Inflammatory macrophage (primary cell): ENCODE data around the gene E2F1.

ENCODE experiments used
- DNase-seq, 2 donors: peaks; one replicate each; pipeline ENCODE4 v3.0.0-alpha.2; 2020 to 2022
- total RNA-seq, 18 experiments: gene quantifications; one replicate each; lab custom pipeline; 2026; ENCODE audit warnings: mixed read lengths in 6 of 18, inconsistent platforms in 2 of 18; lab: John Stamatoyannopoulos, UW

Gene E2F1, protein sequence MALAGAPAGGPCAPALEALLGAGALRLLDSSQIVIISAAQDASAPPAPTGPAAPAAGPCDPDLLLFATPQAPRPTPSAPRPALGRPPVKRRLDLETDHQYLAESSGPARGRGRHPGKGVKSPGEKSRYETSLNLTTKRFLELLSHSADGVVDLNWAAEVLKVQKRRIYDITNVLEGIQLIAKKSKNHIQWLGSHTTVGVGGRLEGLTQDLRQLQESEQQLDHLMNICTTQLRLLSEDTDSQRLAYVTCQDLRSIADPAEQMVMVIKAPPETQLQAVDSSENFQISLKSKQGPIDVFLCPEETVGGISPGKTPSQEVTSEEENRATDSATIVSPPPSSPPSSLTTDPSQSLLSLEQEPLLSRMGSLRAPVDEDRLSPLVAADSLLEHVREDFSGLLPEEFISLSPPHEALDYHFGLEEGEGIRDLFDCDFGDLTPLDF
- 4.7 to 22.2 (median 17.2) reads per million in 18 experiments for total RNA-seq

DNA sequence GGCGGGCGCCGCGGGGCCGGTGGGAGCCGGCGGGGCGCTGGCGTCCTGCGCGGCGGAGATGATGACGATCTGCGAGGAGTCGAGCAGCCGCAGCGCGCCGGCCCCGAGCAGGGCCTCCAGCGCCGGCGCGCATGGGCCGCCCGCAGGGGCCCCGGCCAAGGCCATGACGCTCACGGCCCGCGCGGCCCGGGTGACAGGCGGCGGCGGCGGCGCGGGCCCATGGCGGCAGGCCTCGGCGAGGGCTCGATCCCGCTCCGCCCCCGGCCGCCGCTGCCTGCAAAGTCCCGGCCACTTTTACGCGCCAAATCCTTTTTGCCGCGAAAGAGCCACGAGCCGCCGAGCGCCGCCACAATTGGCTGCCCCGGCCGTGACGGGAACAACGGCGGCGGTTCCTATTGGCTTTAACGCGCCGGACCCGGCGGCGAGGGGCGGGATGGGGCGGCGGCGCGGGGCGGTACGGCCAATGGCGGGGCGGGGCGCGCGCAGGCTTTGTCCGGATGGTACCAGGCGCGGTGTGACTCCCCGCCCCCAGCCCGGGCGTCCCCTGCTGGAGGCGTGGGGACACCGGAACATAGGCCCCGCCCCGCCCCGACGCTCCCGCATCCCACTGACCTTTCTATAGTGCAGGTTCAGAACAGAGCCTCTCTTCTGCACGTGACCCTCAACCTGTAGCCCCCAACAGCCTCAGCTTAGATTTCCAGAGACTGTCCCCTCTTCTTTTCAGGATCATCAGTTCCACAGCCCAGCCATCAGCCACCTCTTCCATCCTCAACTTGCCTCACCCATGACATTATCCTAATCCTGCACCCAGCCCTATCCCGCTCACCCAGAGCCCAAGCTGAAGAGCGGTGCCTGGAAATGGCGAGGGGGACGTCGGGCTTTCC, at the start of gene E2F1:
Gene E2F1 (minus strand): TSS at position 286 of the 884 bp plus-strand sequence. CDS start 121 bp downstream, at position 165.
- peak; percentile 95 to 96 for DNase-seq

DNA sequence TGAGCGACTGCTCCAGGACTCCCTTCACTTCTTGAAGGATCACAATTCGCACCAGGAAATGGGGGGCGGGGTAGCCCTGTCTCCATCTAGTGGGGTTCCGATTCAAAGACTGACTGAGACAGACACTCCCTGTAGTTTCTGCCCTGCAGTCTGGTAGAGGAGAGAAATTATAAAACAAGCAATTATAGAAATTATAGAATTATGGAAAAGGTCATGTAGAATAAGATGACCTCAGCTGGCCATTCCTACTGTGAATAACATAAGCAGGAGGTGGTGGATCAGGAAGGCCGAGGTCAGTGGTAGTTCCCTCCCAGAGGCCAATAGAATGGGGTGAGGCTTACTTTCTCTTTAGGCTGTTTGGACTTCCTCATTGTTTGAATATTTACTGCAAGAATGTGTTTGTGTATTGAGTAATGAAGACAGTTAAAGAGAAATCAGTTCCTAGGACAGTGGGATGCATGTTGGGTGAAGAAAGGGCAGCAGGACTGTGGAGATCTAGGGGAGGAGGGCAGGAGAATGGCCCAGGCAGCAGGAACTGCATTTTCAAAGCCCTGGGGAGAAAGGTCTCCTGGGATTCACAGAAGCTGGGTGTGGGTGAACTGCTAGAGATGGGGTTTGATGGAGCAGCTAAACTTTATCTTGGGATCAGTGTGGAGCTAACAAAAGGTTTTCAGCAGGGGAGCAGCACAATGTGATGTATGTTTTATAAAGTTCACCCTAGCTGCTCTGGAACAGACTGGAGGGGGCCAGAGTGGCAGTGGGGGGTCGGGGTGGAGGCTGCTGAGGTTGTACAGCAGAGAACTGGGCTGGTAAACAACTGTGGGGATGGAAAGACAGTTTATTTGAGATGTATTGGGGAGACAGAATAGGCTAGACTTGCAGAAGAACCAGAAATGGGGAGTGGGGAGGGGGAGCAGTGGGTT, 47.7 kb upstream of the E2F1 start:
- peak; percentile 88 to 91 for DNase-seq

DNA sequence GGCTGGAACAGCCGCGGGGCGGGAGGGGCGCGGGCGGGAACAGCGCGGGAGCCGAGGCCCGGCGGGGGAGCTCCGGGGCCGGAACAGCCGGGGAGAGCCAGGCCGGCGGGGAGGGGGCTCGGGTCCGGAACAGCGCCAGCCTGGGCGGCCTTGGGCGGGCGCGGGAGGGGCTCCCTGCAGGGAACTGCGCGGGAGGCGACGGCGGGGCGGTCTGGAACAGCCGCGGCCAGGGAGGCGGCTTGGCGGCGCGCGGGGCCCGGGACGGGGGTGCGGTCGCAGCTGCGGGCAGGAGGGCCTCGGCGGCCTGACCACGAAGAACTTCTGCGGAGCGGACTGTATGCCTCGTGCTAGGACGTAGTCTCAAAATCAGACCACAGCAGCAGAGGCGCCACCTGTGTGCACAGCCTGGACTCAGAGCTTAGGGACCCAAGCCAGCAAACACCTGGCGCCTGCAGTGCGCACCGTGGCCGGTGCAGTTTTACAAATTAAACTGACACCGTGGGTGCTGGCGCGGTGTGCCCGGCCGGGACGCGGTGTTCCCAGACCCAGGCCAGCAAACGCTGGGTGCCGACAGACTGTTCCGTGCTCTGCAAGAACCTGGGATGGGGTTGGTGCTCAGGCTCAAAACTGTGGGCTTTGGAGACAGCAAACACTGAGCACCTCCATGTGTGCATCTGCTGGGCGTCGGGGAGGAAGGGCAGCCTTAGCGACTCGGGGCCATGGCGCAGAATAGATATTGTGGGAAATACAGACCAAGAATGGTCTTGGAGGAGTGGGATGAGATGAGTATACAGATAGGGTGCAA, 46.2 kb upstream of the E2F1 start:
- DNase-seq = no peak

DNA sequence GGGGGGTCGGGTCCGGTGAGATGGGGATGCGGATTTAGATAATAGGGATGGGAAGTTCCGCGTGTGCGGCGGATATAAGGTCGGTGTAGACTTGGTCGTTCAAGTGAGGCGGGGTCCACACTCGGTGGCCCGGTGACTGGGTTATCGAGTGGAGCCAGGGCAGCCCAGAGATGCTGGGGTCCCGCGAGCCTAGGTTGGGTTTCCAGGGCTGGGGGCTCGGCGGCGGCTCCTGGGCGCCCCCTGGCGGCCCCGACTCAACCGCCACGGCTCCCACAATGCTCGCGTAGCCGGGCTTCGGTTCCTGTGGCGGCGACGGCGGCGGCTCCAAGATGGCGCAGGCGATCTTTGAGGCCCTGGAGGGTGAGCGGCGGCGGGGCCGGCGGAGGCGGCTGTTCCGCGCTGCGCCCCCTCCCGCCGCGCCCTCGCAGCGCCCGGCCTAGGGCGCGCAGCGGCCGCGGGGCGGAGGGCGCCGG, 45.5 kb upstream of the E2F1 start, which contains the start of gene ZNF341:
Gene ZNF341 (plus strand): TSS at position 304 of the 473 bp plus-strand sequence. CDS start 26 bp downstream, at position 330.
- peak; percentile 85 to 89 for DNase-seq

DNA sequence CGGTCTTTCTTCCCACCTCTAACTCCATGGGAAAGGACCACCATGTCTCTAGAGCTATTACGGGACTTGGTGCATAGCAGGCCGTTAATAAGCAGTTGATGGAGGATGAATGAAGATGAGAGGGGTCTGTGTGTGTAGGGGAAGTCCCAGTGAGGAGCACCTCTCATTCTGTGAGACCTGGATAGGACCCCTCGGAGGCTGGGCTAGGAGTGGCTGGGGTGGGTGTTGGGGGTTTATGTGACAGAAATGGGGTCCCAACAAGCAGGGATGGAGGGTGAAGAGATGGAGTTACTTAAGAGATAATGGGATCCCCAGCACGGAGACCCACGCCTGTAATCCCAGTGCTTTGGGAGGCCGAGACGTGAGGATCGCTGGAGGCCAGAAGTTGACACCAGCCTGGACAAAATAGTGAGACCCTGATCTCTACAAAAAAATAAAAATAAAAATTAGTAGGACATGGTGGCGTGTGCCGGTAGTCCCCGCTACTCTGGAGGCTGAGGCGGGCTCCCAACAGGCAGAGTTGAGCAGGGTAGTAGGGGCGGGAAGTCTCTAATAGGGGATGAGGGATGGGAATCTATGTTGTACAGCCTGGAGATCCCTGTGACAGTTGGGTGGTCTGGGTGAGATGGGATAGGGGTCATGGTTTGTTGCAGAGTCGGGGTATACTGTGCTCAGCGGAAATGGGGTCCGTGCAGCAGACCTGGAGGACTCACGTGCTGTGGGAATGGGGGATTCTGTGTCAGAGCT, 44.9 kb upstream of the E2F1 start:
- no peak for DNase-seq

DNA sequence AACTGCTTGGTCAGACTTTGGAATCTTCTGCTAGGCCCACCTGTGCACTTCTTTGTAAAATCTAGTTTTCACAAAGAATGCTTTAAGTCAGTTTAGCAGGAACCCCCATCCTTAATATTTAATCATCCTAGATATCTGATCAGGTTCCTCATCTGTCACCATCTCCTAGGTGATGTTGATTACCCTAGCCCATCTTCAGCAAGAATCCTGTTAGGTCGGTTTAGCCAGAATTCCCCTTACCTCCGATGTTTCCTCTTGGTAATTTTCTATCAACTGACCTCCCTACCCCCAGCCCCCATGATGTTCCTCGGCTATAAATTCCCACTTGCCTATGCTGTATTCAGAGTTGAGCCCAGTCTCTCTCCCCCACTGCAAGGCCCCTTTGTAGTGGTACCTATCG, 42.9 kb upstream of the E2F1 start:
- no peak for DNase-seq

DNA sequence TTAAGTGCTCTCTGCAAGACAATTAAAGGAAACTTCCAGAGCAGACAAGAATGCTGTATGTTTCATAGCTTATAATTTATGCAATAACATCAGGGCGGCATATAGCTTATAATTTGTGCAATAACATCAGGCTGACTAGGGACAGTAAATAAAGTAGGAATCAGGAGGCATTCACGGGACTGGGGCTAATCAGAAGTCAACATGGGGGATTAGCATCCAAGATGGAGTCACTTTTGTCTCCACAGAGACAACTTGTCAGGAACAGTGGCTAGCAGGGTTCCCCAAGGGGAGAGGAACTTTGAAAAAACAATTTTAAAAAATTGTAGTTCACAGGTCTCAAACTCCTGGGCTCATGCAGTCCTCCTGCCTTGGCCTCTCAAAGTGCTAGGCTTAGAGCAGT, 42.3 kb upstream of the E2F1 start:
- DNase-seq = no peak

DNA sequence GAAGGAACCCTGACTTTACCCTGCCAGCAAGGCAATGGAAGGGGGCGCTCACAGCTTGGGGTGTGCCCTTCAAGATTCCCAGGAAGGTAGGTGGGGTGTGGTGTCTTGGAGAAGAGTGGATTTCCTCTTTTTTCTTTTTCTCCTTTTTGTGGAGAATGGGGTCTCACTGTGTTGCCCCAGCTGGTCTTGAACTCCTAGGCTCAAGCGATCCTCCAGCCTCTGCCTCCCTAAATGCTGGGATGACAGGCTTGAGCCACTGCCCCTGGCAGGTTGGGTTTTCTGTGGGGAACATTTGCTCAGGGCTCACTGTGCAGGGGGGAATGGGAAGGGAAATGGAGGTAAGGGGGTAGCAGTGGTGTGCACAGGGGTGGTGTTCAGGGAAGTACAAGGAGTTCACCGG, 41.6 kb upstream of the E2F1 start:
- DNase-seq = no peak

DNA sequence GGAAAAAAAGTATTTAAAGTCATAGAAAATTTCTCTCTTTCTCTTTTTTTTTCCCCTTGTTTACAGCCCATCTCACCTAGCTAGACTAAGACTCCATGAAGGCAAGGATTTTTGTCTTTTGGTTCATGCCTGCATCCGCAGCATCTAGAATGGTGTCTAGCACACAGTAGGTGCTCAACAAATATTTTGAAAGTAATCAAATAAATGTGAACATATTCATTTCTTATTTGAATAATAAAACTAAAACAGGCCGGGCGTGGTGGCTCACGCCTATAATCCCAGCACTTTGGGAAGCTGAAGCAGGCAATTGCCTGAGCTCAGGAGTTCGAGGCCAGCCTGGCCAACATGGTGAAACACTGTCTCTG, 40.9 kb upstream of the E2F1 start:
- no peak for DNase-seq

DNA sequence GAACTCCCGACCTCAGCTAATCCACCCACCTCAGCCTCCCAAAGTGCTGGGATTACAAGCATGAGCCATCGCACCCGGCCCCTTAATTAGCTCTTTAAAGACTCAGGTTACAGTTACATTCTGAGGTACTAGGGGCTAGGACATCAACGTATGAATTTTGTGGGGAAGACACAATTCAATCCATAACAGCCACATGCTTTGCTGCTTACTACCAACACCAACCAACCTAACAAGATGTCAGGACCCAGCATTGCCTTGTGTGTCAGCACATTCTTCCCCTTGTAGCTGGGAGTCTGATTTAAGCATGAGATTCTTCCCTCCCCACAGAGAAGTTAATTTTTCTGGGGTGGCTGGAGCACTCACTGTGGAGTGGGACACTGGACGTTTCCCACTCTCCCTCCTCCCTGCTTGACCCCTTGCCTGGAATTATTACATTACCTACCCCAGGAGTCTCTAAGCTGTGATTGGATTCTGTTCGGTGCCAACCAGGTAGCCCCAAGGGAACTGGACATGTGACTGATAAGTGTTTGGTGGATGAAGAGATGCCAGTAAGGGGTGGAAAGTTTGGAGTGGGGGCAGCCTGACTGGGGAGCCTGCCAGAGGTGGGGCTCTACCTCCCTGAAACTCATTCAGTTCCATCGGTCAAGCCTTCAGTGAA, 39.6 kb upstream of the E2F1 start:
- DNase-seq = no peak

DNA sequence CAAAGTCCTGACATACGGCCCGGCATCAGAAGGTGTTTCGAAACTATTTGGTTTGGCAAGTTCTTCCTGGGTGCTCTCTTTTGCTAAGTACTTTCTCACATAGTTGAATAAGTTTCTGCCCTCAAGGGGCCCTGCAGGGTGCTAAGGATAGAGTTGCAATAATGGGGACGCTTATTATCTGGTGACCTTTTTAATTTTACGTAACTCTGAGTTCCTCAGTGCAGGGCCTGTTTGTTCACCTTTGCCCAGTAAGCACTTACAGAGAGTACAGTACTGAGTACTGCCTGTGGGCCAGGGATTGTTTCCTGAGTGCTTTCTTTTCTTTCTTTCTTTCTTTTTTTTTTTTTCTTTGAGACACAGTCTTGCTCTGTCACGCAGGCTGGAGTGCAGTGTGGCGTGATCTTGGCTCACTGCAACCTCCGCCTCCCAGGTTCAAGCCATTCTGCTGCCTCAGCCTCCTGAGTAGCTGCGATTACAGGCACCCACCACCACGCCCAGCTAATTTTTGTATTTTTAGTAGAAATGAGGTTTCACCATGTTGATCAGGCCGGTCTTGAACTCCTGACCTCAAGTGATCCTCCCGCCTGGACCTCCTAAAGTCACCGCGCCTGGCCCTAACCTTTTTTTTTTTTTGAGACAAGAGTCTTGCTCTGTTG, 38.4 kb upstream of the E2F1 start:
- DNase-seq = peak; percentile 45 to 52

DNA sequence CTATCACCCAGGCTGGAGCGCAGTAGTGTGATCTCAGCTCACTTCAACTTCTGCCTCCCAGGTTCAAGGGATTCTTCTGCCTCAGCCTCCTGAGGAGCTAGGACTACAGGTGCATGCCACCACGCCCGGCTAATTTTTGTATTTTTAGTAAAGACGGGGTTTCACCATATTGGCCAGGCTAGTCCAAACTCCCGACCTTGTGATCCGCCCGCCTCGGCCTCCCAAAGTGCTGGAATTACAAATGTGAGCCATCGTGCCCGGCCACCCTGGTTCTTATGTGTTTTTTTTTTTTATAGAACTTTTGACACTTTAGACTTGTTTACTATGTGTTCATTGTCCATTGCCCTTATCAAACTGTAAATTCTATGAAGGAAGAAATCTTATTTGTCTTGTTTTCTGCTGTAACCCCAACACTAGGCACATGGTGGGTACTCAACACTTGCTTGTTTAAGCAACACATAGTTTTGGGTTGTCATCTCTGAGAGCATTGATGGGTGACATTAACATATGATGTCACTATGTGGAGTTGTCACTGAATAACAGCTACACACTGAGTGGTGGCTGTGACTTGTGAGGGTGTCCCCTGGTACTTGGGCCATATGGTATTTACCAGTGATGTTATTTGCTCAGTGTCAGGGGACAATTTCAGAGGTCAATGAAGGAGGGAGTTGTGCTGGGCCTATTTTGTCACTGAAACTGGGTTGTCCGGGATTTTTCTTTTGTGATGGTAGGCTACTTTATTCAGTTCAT, 35.4 kb upstream of the E2F1 start:
- DNase-seq = no peak

DNA sequence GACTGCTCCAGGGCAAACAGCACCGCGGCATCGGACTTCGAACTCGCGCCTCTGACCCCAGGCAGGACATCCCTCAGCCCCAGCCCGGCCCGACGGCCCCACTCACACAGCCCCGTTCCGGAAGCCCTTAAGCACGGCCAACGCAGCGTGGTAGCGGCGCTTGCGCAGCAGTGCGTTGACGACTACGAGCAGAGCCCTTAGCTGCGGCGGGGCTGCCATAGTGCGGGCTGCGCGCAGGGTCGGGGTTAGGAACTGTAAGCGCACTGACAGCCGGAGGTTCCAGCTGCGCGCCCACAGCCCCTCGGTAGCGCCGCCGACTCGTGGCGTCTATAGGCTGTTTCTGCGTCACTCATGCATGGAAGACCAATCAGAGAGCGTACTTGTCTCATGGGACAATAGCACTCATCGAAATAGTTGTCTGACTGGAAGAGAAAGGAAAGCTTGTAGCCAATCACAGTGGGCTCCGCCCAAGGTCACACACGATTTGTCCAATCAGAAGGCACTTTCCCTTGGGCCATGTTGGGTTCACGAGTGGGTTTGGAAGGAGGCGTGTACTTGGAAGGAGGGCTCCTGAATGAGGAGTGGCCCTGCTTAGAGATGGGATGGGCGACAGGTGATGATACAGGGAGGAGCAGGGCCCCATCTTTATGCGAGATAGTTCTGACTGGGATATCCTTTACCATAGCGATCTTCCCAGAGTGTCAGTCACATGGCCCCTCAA, 34.0 kb upstream of the E2F1 start, which contains the start of gene PXMP4:
Gene PXMP4 (minus strand): TSS at position 322 of the 721 bp plus-strand sequence. CDS start 103 bp downstream, at position 219.
- DNase-seq = peak; percentile 97 to 99

DNA sequence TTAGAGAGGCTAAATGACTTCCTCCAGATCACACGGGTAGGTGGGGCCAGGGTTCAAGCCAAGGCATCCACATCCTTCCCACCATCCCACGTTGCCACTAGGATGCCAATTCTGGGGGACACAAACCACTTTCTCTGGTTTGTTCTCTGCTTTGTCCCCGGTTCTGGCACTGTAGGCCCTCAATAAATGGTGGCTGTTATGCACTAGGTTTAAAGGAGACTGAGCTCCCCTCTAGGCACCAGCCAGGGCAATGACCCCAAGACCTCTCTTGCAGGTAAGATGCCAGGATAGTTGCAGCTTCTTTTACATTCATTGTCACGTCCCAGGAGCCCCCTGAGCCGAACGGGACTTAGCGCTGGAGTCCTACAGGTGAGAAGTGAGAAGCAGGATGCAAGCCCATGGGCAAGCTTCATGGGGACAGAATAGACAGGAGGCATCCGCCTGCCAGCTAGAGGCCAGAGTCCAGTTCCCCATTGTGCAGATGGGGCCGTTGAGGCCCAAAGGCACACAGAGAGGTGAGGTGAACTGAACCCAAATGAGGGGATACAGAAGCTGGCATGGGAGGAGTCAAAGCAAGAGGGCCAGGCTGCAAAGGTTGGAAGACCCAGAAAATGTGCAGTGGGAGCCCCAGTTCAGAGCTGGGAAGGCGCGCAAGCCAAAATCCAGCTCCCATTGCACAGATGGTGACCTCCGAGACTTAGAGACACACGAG, 33.2 kb upstream of the E2F1 start:
- peak in 1 of 2 donors; percentile 3 for DNase-seq

DNA sequence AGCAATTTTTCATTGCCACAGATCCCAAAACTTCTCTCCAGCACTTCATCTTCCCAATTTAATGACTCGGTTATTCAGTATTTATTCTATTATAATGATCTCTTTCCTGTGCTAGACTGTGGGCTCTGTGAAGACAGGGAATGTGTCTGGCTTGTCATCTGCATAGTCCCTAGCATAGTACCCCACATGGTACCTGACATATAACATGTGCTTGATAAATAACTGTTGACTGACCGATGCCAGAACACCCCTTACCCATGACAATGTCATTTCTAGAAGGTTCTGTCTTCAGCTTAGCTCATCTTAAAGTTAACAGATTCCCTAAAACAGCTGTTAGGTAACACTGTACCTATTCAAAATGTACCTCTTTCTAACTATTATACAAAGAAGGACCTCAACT, 30.3 kb upstream of the E2F1 start:
- no peak for DNase-seq

DNA sequence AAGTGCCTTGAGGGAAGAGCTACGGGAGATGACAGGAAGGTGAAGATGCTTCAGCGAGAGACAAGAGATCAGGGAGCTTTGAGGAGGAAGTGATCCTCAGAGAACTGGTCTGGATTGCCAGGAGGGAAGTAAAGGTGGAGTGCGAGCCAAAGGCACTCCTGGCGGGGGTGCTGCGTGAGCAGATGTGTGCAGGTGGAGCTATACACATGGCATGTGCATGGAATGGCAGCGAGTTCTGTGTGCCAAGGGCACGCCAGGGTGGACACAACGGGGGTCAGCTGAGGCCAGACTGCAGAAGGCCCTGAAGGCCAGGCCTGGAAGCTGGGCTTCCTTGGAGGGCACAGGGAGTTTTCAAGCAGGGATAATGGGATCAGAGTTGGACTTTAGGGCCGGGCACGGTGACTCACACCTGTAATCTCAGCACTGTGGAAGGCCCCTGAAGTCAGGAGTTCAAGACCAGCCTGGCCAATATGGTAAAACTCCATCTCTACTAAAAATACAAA, 27.7 kb upstream of the E2F1 start:
- no peak for DNase-seq

DNA sequence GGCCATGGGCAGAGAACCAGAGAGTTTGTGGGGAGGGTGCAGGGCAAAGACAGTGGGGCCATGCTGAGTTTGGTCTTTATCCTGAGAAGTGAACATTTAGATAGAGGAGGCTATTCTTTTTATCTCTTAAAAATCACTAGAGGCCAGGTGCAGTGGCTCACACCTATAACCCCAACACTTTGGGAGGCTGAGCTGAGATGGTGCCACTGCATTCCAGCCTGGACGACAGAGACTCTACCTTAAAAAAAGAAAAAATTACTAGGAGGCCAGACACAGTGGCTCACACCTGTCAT, 25.2 kb upstream of the E2F1 start:
- no peak for DNase-seq
